ENCODE measurements around the gene SLC41A2. TPM values are rescaled to one million over a fixed set of nuclear protein-coding genes. Genes with fewer than 3 reads are reported as not detected.
"Not testable (repeated sequence)": the region's sequence is repeated elsewhere in the genome, so short reads cannot be mapped to it uniquely, and the experiment has no call there.

The SLC41A2 gene
- polyA plus RNA-seq, 6 donors from 2014 or later = 0.29 to 5.3 (median 1.3) TPM

- Mint-ChIP-seq H3K9me3 (no peaks in the 10 kb centered on the region), H3K4me1 (peaks cover 14 to 20% (median 17%) of the 10 kb centered on the region in 3 donors), H3K27me3 (peaks cover 4 to 8% (median 7%) of the 10 kb centered on the region in 3 donors), H3K36me3 (no peaks in the 10 kb centered on the region), H3K4me3 (peak overlapping the region; percentile 84 to 94 (median 89)), H3K27ac (peak overlapping the region; percentile 18 to 98 (median 90))
- no peak for DNase-seq
- peak; percentile 24 to 27 for ATAC-seq (ENCODE audit: low read depth in 2 of 2)
Observed at GRCh38 chr12:104957719-104958000, 430 bp downstream of the SLC41A2 start.

- Mint-ChIP-seq H3K4me1 (peaks cover 14 to 20% (median 17%) of the 10 kb centered on the region in 3 donors), H3K36me3 (no peaks in the 10 kb centered on the region), H3K4me3 (peak overlapping the region; percentile 84 to 94 (median 89)), H3K27me3 (peaks cover 4 to 6% (median 5%) of the 10 kb centered on the region in 3 donors), H3K27ac (peak overlapping the region; percentile 18 to 98 (median 90)), H3K9me3 (no peaks in the 10 kb centered on the region)
- ATAC-seq (ENCODE audit: low read depth in 2 of 2) = no peak
- DNase-seq = no peak
Observed at GRCh38 chr12:104956870-104957718, 996 bp downstream of the SLC41A2 start.

- Mint-ChIP-seq H3K9me3 (no peaks in the 10 kb centered on the region), H3K36me3 (no peaks in the 10 kb centered on the region), H3K27me3 (peaks cover 0 to 2% (median under 1%) of the 10 kb centered on the region in 3 donors), H3K27ac (peak overlapping the region in 1 of 6 donors; percentile 67), H3K4me3 (peak overlapping the region in 1 of 8 donors; percentile 53), H3K4me1 (peaks cover 14 to 17% (median 17%) of the 10 kb centered on the region in 3 donors)
- no peak for DNase-seq
- no peak for ATAC-seq (ENCODE audit: low read depth in 2 of 2)
Observed at GRCh38 chr12:104955703-104956102, 2.4 kb downstream of the SLC41A2 start.

GRCh38 chr12:104953323-104953722 lies 4.8 kb downstream of the SLC41A2 start:
- H3K27ac Mint-ChIP-seq = no peak overlapping the region
- H3K4me1 Mint-ChIP-seq = peaks cover 6 to 8% (median 6%) of the 10 kb centered on the region in 3 donors
- no peak overlapping the region for H3K4me3 Mint-ChIP-seq
- no peaks in the 10 kb centered on the region for H3K36me3 Mint-ChIP-seq
- H3K27me3 Mint-ChIP-seq = no peaks in the 10 kb centered on the region
- ATAC-seq (ENCODE audit: low read depth in 2 of 2) (no peak), DNase-seq (no peak)
- H3K9me3 Mint-ChIP-seq = no peaks in the 10 kb centered on the region

- Mint-ChIP-seq H3K27me3 (no peaks in the 10 kb centered on the region), H3K4me1 (peaks cover 6 to 8% (median 6%) of the 10 kb centered on the region in 3 donors), H3K36me3 (no peaks in the 10 kb centered on the region), H3K4me3 (no peak overlapping the region), H3K27ac (peak overlapping the region in 1 of 6 donors; percentile 40), H3K9me3 (no peaks in the 10 kb centered on the region)
- DNase-seq = no peak
- no peak for ATAC-seq (ENCODE audit: low read depth in 2 of 2)
Observed at GRCh38 chr12:104952816-104953215, 5.3 kb downstream of the SLC41A2 start.

GRCh38 chr12:104951759-104952509 lies 6.2 kb downstream of the SLC41A2 start:
- no peaks in the 10 kb centered on the region for H3K9me3 Mint-ChIP-seq
- H3K36me3 Mint-ChIP-seq = no peaks in the 10 kb centered on the region
- no peak overlapping the region for H3K4me3 Mint-ChIP-seq
- no peaks in the 10 kb centered on the region for H3K27me3 Mint-ChIP-seq
- peaks cover 0 to 1% (median 0%) of the 10 kb centered on the region in 3 donors for H3K4me1 Mint-ChIP-seq
- H3K27ac Mint-ChIP-seq = no peak overlapping the region
- ATAC-seq (ENCODE audit: low read depth in 2 of 2) (no peak), DNase-seq (no peak)

GRCh38 chr12:104948716-104949115 lies 9.4 kb downstream of the SLC41A2 start:
- not testable (repeated sequence) for H3K27me3 Mint-ChIP-seq; DNase-seq; H3K36me3 Mint-ChIP-seq; H3K9me3 Mint-ChIP-seq; ATAC-seq (ENCODE audit: low read depth in 2 of 2); H3K4me3 Mint-ChIP-seq; H3K4me1 Mint-ChIP-seq
- H3K27ac Mint-ChIP-seq = peak overlapping the region in 1 of 6 donors; percentile 81

- Mint-ChIP-seq H3K27me3 (peaks cover 0 to 4% (median 4%) of the 10 kb centered on the region in 3 donors), H3K4me1 (no peaks in the 10 kb centered on the region), H3K36me3 (peaks cover 0 to 15% of the 10 kb centered on the region in 2 donors), H3K4me3 (no peak overlapping the region), H3K9me3 (peaks cover 5 to 17% (median 10%) of the 10 kb centered on the region in 7 donors), H3K27ac (no peak overlapping the region)
- DNase-seq (no peak), ATAC-seq (ENCODE audit: low read depth in 2 of 2) (no peak)
Observed at GRCh38 chr12:104944252-104944651, 13.8 kb downstream of the SLC41A2 start.

- H3K4me1 Mint-ChIP-seq; ATAC-seq (ENCODE audit: low read depth in 2 of 2); DNase-seq; H3K27ac Mint-ChIP-seq; H3K27me3 Mint-ChIP-seq; H3K4me3 Mint-ChIP-seq: not testable (repeated sequence)
- H3K9me3 Mint-ChIP-seq = peaks cover 5 to 17% (median 10%) of the 10 kb centered on the region in 7 donors
- peaks cover 0 to 15% of the 10 kb centered on the region in 2 donors for H3K36me3 Mint-ChIP-seq
Observed at GRCh38 chr12:104943401-104943800, 14.7 kb downstream of the SLC41A2 start.

GRCh38 chr12:104942075-104942474 lies 16.0 kb downstream of the SLC41A2 start:
- Mint-ChIP-seq H3K9me3 (peaks cover 5 to 17% (median 10%) of the 10 kb centered on the region in 7 donors), H3K4me3 (no peak overlapping the region), H3K36me3 (peaks cover 0 to 15% of the 10 kb centered on the region in 2 donors), H3K4me1 (no peaks in the 10 kb centered on the region), H3K27ac (peak overlapping the region in 1 of 6 donors; percentile 27), H3K27me3 (peaks cover 0 to 4% (median 4%) of the 10 kb centered on the region in 3 donors)
- DNase-seq = no peak
- ATAC-seq (ENCODE audit: low read depth in 2 of 2) = no peak

GRCh38 chr12:104941454-104941853 lies 16.6 kb downstream of the SLC41A2 start:
- no peaks in the 10 kb centered on the region for H3K4me1 Mint-ChIP-seq
- ATAC-seq (ENCODE audit: low read depth in 2 of 2) = no peak
- H3K27ac Mint-ChIP-seq = no peak overlapping the region
- H3K9me3 Mint-ChIP-seq = peaks cover 5 to 17% (median 10%) of the 10 kb centered on the region in 7 donors
- H3K4me3 Mint-ChIP-seq = no peak overlapping the region
- peaks cover 0 to 15% of the 10 kb centered on the region in 2 donors for H3K36me3 Mint-ChIP-seq
- peaks cover 0 to 4% (median 2%) of the 10 kb centered on the region in 3 donors for H3K27me3 Mint-ChIP-seq
- no peak for DNase-seq

- Mint-ChIP-seq H3K36me3 (peaks cover 0 to 10% of the 10 kb centered on the region in 2 donors), H3K4me3 (no peak overlapping the region), H3K27me3 (peaks cover 0 to 1% (median 0%) of the 10 kb centered on the region in 3 donors), H3K4me1 (no peaks in the 10 kb centered on the region), H3K27ac (no peak overlapping the region), H3K9me3 (peaks cover 1 to 14% (median 8%) of the 10 kb centered on the region in 7 donors)
- ATAC-seq (ENCODE audit: low read depth in 2 of 2) = no peak
- no peak for DNase-seq
Observed at GRCh38 chr12:104939089-104939488, 19.0 kb downstream of the SLC41A2 start.

GRCh38 chr12:104938371-104938770 lies 19.7 kb downstream of the SLC41A2 start:
- peaks cover 0 to 3% of the 10 kb centered on the region in 2 donors for H3K36me3 Mint-ChIP-seq
- peaks cover 0 to 7% (median 2%) of the 10 kb centered on the region in 7 donors for H3K9me3 Mint-ChIP-seq
- no peaks in the 10 kb centered on the region for H3K4me1 Mint-ChIP-seq
- no peaks in the 10 kb centered on the region for H3K27me3 Mint-ChIP-seq
- DNase-seq (no peak), ATAC-seq (ENCODE audit: low read depth in 2 of 2) (no peak)
- no peak overlapping the region for H3K4me3 Mint-ChIP-seq
- no peak overlapping the region for H3K27ac Mint-ChIP-seq
